ENCODE results near the gene PKP3. TPM values are rescaled to one million over a fixed set of nuclear protein-coding genes. Genes with fewer than 3 reads are reported as not detected.

Gene PKP3
- total RNA-seq, 3 donors from 2014 or later: 0.32 to 60.9 (median 36.7) TPM

GRCh38 chr11:452916-453527 lies 59.0 kb downstream of the PKP3 start:
- H3K4me3 ChIP-seq: no peak overlapping the region
- no peak for DNase-seq (ENCODE audit: low spot score in 2 of 2)
- TF ChIP-seq POLR2A (IDR thresholded peaks at IDR 0.05) (no peak), POLR2AphosphoS5 (IDR thresholded peaks at IDR 0.05) (no peak), CTCF (IDR thresholded peaks at IDR 0.05) (no peak)
- H3K27ac ChIP-seq: no peak overlapping the region
- H3K9me3 ChIP-seq: no peaks in the 10 kb centered on the region
- no peaks in the 10 kb centered on the region for H3K36me3 ChIP-seq
- peaks cover 0 to 4% of the 10 kb centered on the region in 2 donors for H3K4me1 ChIP-seq
- no peaks in the 10 kb centered on the region for H3K27me3 ChIP-seq
- intact Hi-C loops (cut with DNase I; ENCODE audit: low total_unique reads): loop anchor here (10.0 kb wide), 1 partner anchor 148 kb away; the partner anchor contains the start of gene IFITM2

GRCh38 chr11:453564-453963 lies 59.6 kb downstream of the PKP3 start:
- Histone ChIP-seq H3K27ac (no peak overlapping the region), H3K4me1 (peaks cover 0 to 4% of the 10 kb centered on the region in 2 donors), H3K4me3 (no peak overlapping the region), H3K9me3 (no peaks in the 10 kb centered on the region), H3K27me3 (no peaks in the 10 kb centered on the region), H3K36me3 (no peaks in the 10 kb centered on the region)
- DNase-seq (ENCODE audit: low spot score in 2 of 2): no peak
- intact Hi-C loops (cut with DNase I; ENCODE audit: low total_unique reads): loop anchor here (10.0 kb wide), 1 partner anchor 149 kb away; the partner anchor contains the start of gene IFITM2
- TF ChIP-seq CTCF (IDR thresholded peaks at IDR 0.05) (no peak), POLR2A (IDR thresholded peaks at IDR 0.05) (no peak), POLR2AphosphoS5 (IDR thresholded peaks at IDR 0.05) (no peak)

- Histone ChIP-seq H3K36me3 (no peaks in the 10 kb centered on the region), H3K4me1 (peaks cover 0 to 4% of the 10 kb centered on the region in 2 donors), H3K27ac (no peak overlapping the region), H3K9me3 (no peaks in the 10 kb centered on the region), H3K4me3 (no peak overlapping the region), H3K27me3 (no peaks in the 10 kb centered on the region)
- intact Hi-C loops (cut with DNase I; ENCODE audit: low total_unique reads): loop anchor here (10.0 kb wide), 1 partner anchor 149 kb away; the partner anchor contains the start of gene IFITM2
- no peak for TF ChIP-seq CTCF (IDR thresholded peaks at IDR 0.05)
- no peak for TF ChIP-seq POLR2AphosphoS5 (IDR thresholded peaks at IDR 0.05)
- no peak for TF ChIP-seq POLR2A (IDR thresholded peaks at IDR 0.05)
- DNase-seq (ENCODE audit: low spot score in 2 of 2): no peak
Observed at GRCh38 chr11:454043-454442, 60.0 kb downstream of the PKP3 start.

Other genes with a start within 250 kb of the PKP3 start
- gene SCGB1C1, start 201.1 kb upstream of the PKP3 start, total RNA-seq: not detected
- 10 to 100 TPM; 25.6 to 30.4 (median 28.5) TPM for gene BET1L, start 186.8 kb upstream of the PKP3 start, total RNA-seq
- gene RIC8A, start 186.5 kb upstream of the PKP3 start, total RNA-seq: 10 to 100 TPM; 76.5 to 90.8 (median 77.0) TPM
- gene SIRT3, start 157.9 kb upstream of the PKP3 start, total RNA-seq: 10 to 100 TPM; 17.3 to 21.4 (median 19.3) TPM
- gene PSMD13, start 157.2 kb upstream of the PKP3 start, total RNA-seq: 100 to 1,000 TPM in 2 of 3 donors, 10 to 100 TPM in 1; 96.0 to 114 (median 106) TPM
- 1 to 10 TPM in 2 of 3 donors, under 1 TPM in 1; 0.59 to 3.7 (median 2.0) TPM for gene NLRP6, start 115.8 kb upstream of the PKP3 start, total RNA-seq
- gene PGGHG, start 105.1 kb upstream of the PKP3 start, total RNA-seq: 10 to 100 TPM; 13.0 to 63.9 (median 37.3) TPM
- not detected for gene IFITM5, start 94.7 kb upstream of the PKP3 start, total RNA-seq
- 100 to 1,000 TPM in 2 of 3 donors, 10 to 100 TPM in 1; 81.4 to 404 (median 129) TPM for gene IFITM2, start 86.4 kb upstream of the PKP3 start, total RNA-seq
- gene IFITM1, start 80.2 kb upstream of the PKP3 start, total RNA-seq: 100 to 1,000 TPM; 129 to 321 (median 142) TPM
- gene IFITM3, start 73.3 kb upstream of the PKP3 start, total RNA-seq: 100 to 1,000 TPM; 158 to 361 (median 195) TPM
- 10 to 100 TPM in 1 of 3 donors, 1 to 10 TPM in 1, under 1 TPM in 1; 0.48 to 11.3 (median 8.2) TPM for gene B4GALNT4, start 24.7 kb upstream of the PKP3 start, total RNA-seq
- 10 to 100 TPM; 37.3 to 49.8 (median 46.5) TPM for gene SIGIRR, start 20.8 kb downstream of the PKP3 start, total RNA-seq
- 10 to 100 TPM in 1 of 3 donors, 1 to 10 TPM in 1, under 1 TPM in 1; 0.32 to 14.2 (median 9.8) TPM for gene ANO9, start 47.8 kb downstream of the PKP3 start, total RNA-seq
- 10 to 100 TPM; 23.8 to 53.7 (median 33.1) TPM for gene PTDSS2, start 56.1 kb downstream of the PKP3 start, total RNA-seq
- gene RNH1, start 113.0 kb downstream of the PKP3 start, total RNA-seq: 100 to 1,000 TPM; 139 to 249 (median 209) TPM
- 10 to 100 TPM; 33.2 to 50.1 (median 33.4) TPM for gene HRAS, start 141.4 kb downstream of the PKP3 start, total RNA-seq
- 1 to 10 TPM in 2 of 3 donors, under 1 TPM in 1; 0.16 to 1.6 (median 1.3) TPM for gene LRRC56, start 143.3 kb downstream of the PKP3 start, total RNA-seq
- gene LMNTD2, start 166.5 kb downstream of the PKP3 start, total RNA-seq: 1 to 10 TPM; 2.6 to 6.1 (median 5.2) TPM
- gene RASSF7, start 166.8 kb downstream of the PKP3 start, total RNA-seq: 10 to 100 TPM in 2 of 3 donors, 1 to 10 TPM in 1; 7.5 to 58.5 (median 33.1) TPM
- gene PHRF1, start 182.3 kb downstream of the PKP3 start, total RNA-seq: 10 to 100 TPM; 18.6 to 22.1 (median 21.3) TPM
- 10 to 100 TPM; 13.3 to 29.9 (median 27.9) TPM for gene IRF7, start 221.7 kb downstream of the PKP3 start, total RNA-seq
- gene CDHR5, start 230.7 kb downstream of the PKP3 start, total RNA-seq: 1 to 10 TPM in 1 of 3 donors, not detected in 2; 6.2 TPM
- gene SCT, start 233.0 kb downstream of the PKP3 start, total RNA-seq: not detected
- gene DRD4, start 243.1 kb downstream of the PKP3 start, total RNA-seq: under 1 TPM in 1 of 3 donors, not detected in 2; 0.29 TPM

Measured in breast epithelium (tissue), 4 donors.